G401.6 (cell line): ENCODE results near the gene SMPDL3B.
"Not testable (repeated sequence)": the region's sequence is repeated elsewhere in the genome, so short reads cannot be mapped to it uniquely, and the experiment has no call there.

Experiments
- FAIRE-seq: peaks from 2 replicates; lab custom pipeline; 2012; peaks lifted over from hg19 to GRCh38; lab: Jason Lieb, UNC

The SMPDL3B gene

GRCh38 chr1:27970401-27970800 is 35.6 kb downstream of the SMPDL3B start:
- FAIRE-seq: no peak

- FAIRE-seq: no peak
These were observed 36.9 kb downstream of the SMPDL3B start for GRCh38 chr1:27971674-27972073.

- no peak for FAIRE-seq
These were observed 37.3 kb downstream of the SMPDL3B start for GRCh38 chr1:27972141-27972540.

GRCh38 chr1:27973771-27974416 is 39.1 kb downstream of the SMPDL3B start:
- FAIRE-seq: no peak

GRCh38 chr1:27974417-27974781 is 39.6 kb downstream of the SMPDL3B start:
- FAIRE-seq: no peak

GRCh38 chr1:27979151-27979858 is 44.5 kb downstream of the SMPDL3B start:
- FAIRE-seq: peak; percentile 71

GRCh38 chr1:27979859-27980201 is 45.0 kb downstream of the SMPDL3B start:
- FAIRE-seq: no peak

- no peak for FAIRE-seq
These were observed 45.5 kb downstream of the SMPDL3B start for GRCh38 chr1:27980216-27980845.

- FAIRE-seq: no peak
These were observed 46.3 kb downstream of the SMPDL3B start for GRCh38 chr1:27981145-27981544.

- FAIRE-seq: no peak
These were observed 56.2 kb downstream of the SMPDL3B start for GRCh38 chr1:27990920-27991537.

- no peak for FAIRE-seq
These were observed 57.5 kb downstream of the SMPDL3B start for GRCh38 chr1:27992276-27992675.

GRCh38 chr1:27993241-27993640 is 58.4 kb downstream of the SMPDL3B start:
- FAIRE-seq: no peak

- no peak for FAIRE-seq
These were observed 59.3 kb downstream of the SMPDL3B start for GRCh38 chr1:27994060-27994459.

GRCh38 chr1:27994526-27994925 is 59.7 kb downstream of the SMPDL3B start:
- FAIRE-seq: not testable (repeated sequence)

GRCh38 chr1:27999055-27999454 is 64.3 kb downstream of the SMPDL3B start:
- FAIRE-seq: no peak

GRCh38 chr1:28002600-28002999 is 67.8 kb downstream of the SMPDL3B start:
- FAIRE-seq: no peak

GRCh38 chr1:28003117-28003516 is 68.3 kb downstream of the SMPDL3B start:
- not testable (repeated sequence) for FAIRE-seq
